SK-N-SH (cell line): ENCODE measurements around the gene APOL6. TPM values are rescaled to one million over a fixed set of nuclear protein-coding genes. Genes with fewer than 3 reads are reported as not detected.

Experiments
- CTCF ChIA-PET: fragments of 300-600, 350-600 bp; formaldehyde crosslinking; extraction: SDS; loops from one replicate; lab custom pipeline; 2021; lab: Yijun Ruan, JAX
- POLR2A ChIA-PET: fragments of 350-600 bp; sonication (Branson Sonifier 250); formaldehyde crosslinking; extraction: SDS; loops from one replicate; lab custom pipeline; 2020; ENCODE audit warnings: antibody characterized with exemption, inconsistent platforms; lab: Yijun Ruan, JAX
- DNase-seq: peaks from one replicate; pipeline ENCODE4 v3.0.0; 2012
- H2AFZ ChIP-seq: fragments of 200-600 bp; sonication (generic); 2 replicates; pipeline ENCODE4 v1.8.1; 2016; ENCODE audit warnings: antibody characterized with exemption, mild to moderate bottlenecking, low read depth
- H3F3A ChIP-seq: fragments of 200-600 bp; sonication (generic); replicated peaks from 2 replicates; pipeline ENCODE3; 2016; ENCODE audit warnings: antibody characterized with exemption, mild to moderate bottlenecking; ENCODE audit not compliant: insufficient read depth
- H3K27ac ChIP-seq, 2 experiments: fragments of 200-500 bp in 1 of 2; fragments of 200-600 bp in 1 of 2; sonication (Bioruptor generic) in 1 of 2; sonication (generic), shearing (Covaris generic) in 1 of 2; 2 replicates each; pipeline versions ENCODE4 v1.5.1 to v1.6.1; 2014 to 2016; ENCODE audit warnings: low read depth in 2 of 2, inconsistent platforms in 1 of 2, low read length in 1 of 2, mild to moderate bottlenecking in 1 of 2, mixed read lengths in 1 of 2
- H3K27me3 ChIP-seq: fragments of 200-600 bp; sonication (generic), shearing (Covaris generic); 2 replicates; pipeline ENCODE4 v1.6.1; 2016; ENCODE audit warnings: mixed run types; ENCODE audit not compliant: insufficient read depth
- H3K36me3 ChIP-seq, 2 experiments: fragments of 200-500 bp in 1 of 2; fragments of 200-600 bp in 1 of 2; sonication (Bioruptor generic) in 1 of 2; sonication (generic) in 1 of 2; replicated peaks in 1 of 2; 2 replicates each; pipeline versions ENCODE3 to v1.5.1; 2014 to 2016; ENCODE audit warnings: low read length in 1 of 2, mild to moderate bottlenecking in 1 of 2; ENCODE audit not compliant: insufficient read depth in 2 of 2, control insufficient read depth in 1 of 2
- H3K4me1 ChIP-seq, 2 experiments: fragments of 200-500 bp in 1 of 2; fragments of 200-600 bp in 1 of 2; sonication (Bioruptor generic) in 1 of 2; sonication (generic), shearing (Covaris generic) in 1 of 2; 2 replicates each; pipeline versions ENCODE4 v1.5.1 to v1.6.1; 2014 to 2016; ENCODE audit warnings: low read depth in 1 of 2, low read length in 1 of 2, mixed run types in 1 of 2; ENCODE audit not compliant: insufficient read depth in 2 of 2, control insufficient read depth in 1 of 2
- H3K4me2 ChIP-seq: fragments of 200-600 bp; sonication (generic), shearing (Covaris generic); 2 replicates; pipeline ENCODE4 v1.6.1; 2017; ENCODE audit warnings: mixed run types
- H3K4me3 ChIP-seq, 2 experiments: fragments of 200-500 bp in 1 of 2; fragments of 200-600 bp in 1 of 2; sonication (Bioruptor generic) in 1 of 2; sonication (generic), shearing (Covaris generic) in 1 of 2; 2 replicates each; pipeline versions ENCODE4 v1.5.1 to v1.8.1; 2014 to 2016; ENCODE audit warnings: low read depth in 2 of 2, inconsistent platforms in 1 of 2, low read length in 1 of 2, mild to moderate bottlenecking in 1 of 2, mixed read lengths in 1 of 2, moderate library complexity in 1 of 2
- H3K79me2 ChIP-seq: fragments of 200-600 bp; sonication (generic); 2 replicates; pipeline ENCODE4 v1.8.1; 2017; ENCODE audit warnings: mild to moderate bottlenecking; ENCODE audit not compliant: insufficient read depth
- H3K9ac ChIP-seq: fragments of 200-600 bp; sonication (generic); 2 replicates; pipeline ENCODE4 v1.6.1; 2017; ENCODE audit warnings: mixed run types
- H3K9me2 ChIP-seq: fragments of 200-600 bp; sonication (generic); 2 replicates; pipeline ENCODE4 v1.6.1; 2017; ENCODE audit warnings: mixed run types
- H3K9me3 ChIP-seq: fragments of 200-600 bp; sonication (generic); 2 replicates; pipeline ENCODE4 v1.6.1; 2017; ENCODE audit warnings: mixed run types, mild to moderate bottlenecking, moderate library complexity
- H4K20me1 ChIP-seq: fragments of 200-600 bp; sonication (generic); 2 replicates; pipeline ENCODE4 v1.6.1; 2017; ENCODE audit warnings: mild to moderate bottlenecking, mixed run types; ENCODE audit not compliant: insufficient read depth
- CHD2 ChIP-seq: fragments of 150-350 bp; IDR thresholded peaks from 2 replicates; pipeline ENCODE4 v1.6.1; 2018; ENCODE audit warnings: low read length; ENCODE audit not compliant: partially characterized antibody
- ELF1 ChIP-seq: IDR thresholded peaks from 2 replicates; pipeline ENCODE4 v1.4.0; 2012
- EP300 ChIP-seq, 2 experiments: IDR thresholded peaks; 2 replicates each; pipeline versions ENCODE4 v1.4.0 to v1.6.1; 2012; ENCODE audit warnings: borderline replicate concordance in 1 of 2, low read depth in 1 of 2, low read length in 1 of 2
- FOXJ3 ChIP-seq: sonication (generic); formaldehyde crosslinking; IDR thresholded peaks from 2 replicates; pipeline ENCODE4 v1.5.1; 2020; ENCODE audit warnings: mild to moderate bottlenecking, missing genetic modification reagents
- JUND ChIP-seq: IDR thresholded peaks from 2 replicates; pipeline ENCODE4 v1.4.0; 2012
- NFIC ChIP-seq: IDR thresholded peaks from 2 replicates; pipeline ENCODE4 v1.4.0; 2012; ENCODE audit warnings: borderline replicate concordance
- NRF1 ChIP-seq: IDR thresholded peaks from 2 replicates; pipeline ENCODE4 v1.6.1; 2012; ENCODE audit warnings: low read depth, mild to moderate bottlenecking, low read length
- POLR2AphosphoS5 ChIP-seq: IDR thresholded peaks from 2 replicates; pipeline ENCODE4 v1.6.1; 2012; ENCODE audit warnings: low read depth, low read length
- RAD21 ChIP-seq: IDR thresholded peaks from 2 replicates; pipeline ENCODE4 v1.6.1; 2012; ENCODE audit warnings: mild to moderate bottlenecking, low read length
- RCOR1 ChIP-seq: fragments of 150-350 bp; IDR thresholded peaks from 2 replicates; pipeline ENCODE4 v1.6.1; 2017; ENCODE audit warnings: antibody characterized with exemption, low read length
- SMC3 ChIP-seq: IDR thresholded peaks from 2 replicates; pipeline ENCODE4 v1.6.1; 2012; ENCODE audit warnings: low read depth, low read length, improper control_type of control experiment
- WGBS: methylation state at CpG from one replicate; pipeline ENCODE4 v1.1.6; 2017; ENCODE audit warnings: low lambda C conversion rate; 5-methylcytosine and 5-hydroxymethylcytosine counted together
- polyA plus RNA-seq, 3 experiments: library from polyadenylated mRNA; depleted of rRNA; stranded (reverse); fragments of >200 nt; gene quantifications; 2 replicates each; pipeline ENCODE4 v1.2.3, GENCODE V29; 2012
- TF ChIP-seq, protein P1 (sequence below): IDR thresholded peaks from 2 replicates; pipeline ENCODE4 v1.4.0; 2012; ENCODE audit warnings: low read depth, borderline replicate concordance
- TF ChIP-seq, protein P2 (sequence below): IDR thresholded peaks from 2 replicates; pipeline ENCODE4 v1.6.1; 2012; ENCODE audit warnings: mild to moderate bottlenecking, low read depth, low read length, moderate library complexity
- TF ChIP-seq, protein P3 (sequence below): fragments of 150-350 bp; IDR thresholded peaks from 2 replicates; pipeline ENCODE4 v1.6.1; 2017; ENCODE audit warnings: antibody characterized with exemption, low read length, low read depth, borderline replicate concordance
- TF ChIP-seq, protein P4 (sequence below): IDR thresholded peaks from 2 replicates; pipeline ENCODE4 v1.4.0; 2012; ENCODE audit warnings: low read depth, borderline replicate concordance

APOL6 gene
- polyA plus RNA-seq, 1 of the 3 experiments (the other 2 are of a cell fraction) = 0.90 TPM

DNA sequence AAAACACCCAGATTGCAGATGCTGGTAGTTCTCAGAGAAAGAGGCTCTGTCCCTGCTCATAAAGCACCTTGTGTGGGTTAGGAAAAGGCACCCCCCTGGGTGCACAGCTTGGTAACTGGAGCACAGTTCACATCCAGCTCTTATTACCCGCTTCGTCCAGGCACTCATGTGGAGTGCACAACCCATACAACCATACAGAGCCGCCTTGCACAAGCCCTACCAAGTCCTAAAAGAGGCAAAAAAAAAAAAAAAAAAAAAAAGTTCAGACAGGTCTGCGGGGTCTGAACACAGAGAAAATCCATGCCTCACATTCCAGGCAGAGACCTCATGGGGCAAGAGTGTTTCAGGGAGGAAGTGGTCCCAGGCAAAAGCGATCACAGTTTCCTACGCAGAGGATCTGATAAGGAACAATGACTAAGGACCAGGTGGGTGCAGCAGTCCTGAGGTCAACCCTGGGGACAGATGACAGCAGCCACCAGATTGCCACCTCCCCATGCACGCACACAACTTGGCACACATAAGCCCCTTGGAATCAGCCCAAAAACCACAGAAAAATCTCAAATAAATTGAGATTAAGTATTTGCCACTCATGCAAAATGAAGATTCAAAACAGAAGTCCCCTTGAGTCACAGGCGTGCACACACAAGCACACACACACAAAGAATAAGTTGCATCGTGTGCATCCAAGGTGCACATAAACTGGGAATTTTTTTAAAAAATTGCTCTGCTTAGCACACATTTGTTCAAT, 43.5 kb upstream of the APOL6 start (continued):
- TF ChIP-seq RCOR1 (peak; percentile 71), JUND (no peak)

DNA sequence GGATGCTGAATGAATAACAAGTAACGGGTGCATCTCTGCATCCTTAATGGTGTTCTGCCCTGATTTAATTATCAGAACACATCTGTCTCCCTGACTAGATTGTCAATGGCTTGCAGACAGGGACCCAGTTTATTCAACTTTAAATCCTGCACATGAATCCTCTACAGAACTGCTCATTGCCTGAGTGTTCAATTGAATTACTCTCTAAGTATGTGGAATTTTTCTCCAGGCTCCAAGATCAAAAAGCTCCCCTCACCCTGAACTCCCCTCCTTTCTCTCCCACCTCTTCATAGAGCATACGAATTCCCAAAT, 42.9 kb upstream of the APOL6 start:
- no peak overlapping the region for H3K9ac ChIP-seq
- ChIA-PET POLR2A (interaction anchor here (1.3 to 1.5 kb wide), 2 partner anchors 16 to 63 kb away, joined by 3 to 6 read pairs; no protein-coding TSS in a partner anchor), CTCF (interaction anchor here (0.9 to 2.7 kb wide), 5 partner anchors 15 to 519 kb away, joined by 3 to 14 read pairs (median 8); no protein-coding TSS in a partner anchor)
- no peaks in the 10 kb centered on the region for H3K9me2 ChIP-seq
- H3K79me2 ChIP-seq = no peaks in the 10 kb centered on the region
- DNase-seq = peak; percentile 68
- no peaks in the 10 kb centered on the region for H3K9me3 ChIP-seq
- no peaks in the 10 kb centered on the region for H3K36me3 ChIP-seq
- no peak overlapping the region for H3K4me2 ChIP-seq
- H3K27me3 ChIP-seq = no peaks in the 10 kb centered on the region; the same call in 1 of the 2 replicates
- H3K4me1 ChIP-seq = peaks cover 0 to 52% of the 10 kb centered on the region in 2 experiments; a peak in 2 of 4 replicates
- 35% methylated on average over 2 of the region's 2 CpGs for WGBS
- no peak overlapping the region for H2AFZ ChIP-seq
- peak overlapping the region in 1 of 2 experiments; percentile 97; a peak in 2 of 4 replicates for H3K27ac ChIP-seq
- H3K4me3 ChIP-seq = no peak overlapping the region
- H3F3A ChIP-seq = peaks cover 3% of the 10 kb centered on the region
- TF ChIP-seq, protein P1, sequence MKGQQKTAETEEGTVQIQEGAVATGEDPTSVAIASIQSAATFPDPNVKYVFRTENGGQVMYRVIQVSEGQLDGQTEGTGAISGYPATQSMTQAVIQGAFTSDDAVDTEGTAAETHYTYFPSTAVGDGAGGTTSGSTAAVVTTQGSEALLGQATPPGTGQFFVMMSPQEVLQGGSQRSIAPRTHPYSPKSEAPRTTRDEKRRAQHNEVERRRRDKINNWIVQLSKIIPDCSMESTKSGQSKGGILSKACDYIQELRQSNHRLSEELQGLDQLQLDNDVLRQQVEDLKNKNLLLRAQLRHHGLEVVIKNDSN = no peak
- TF ChIP-seq SMC3 (0 out of 2 replicates have a peak, but pooled peaks have one; percentile 5), FOXJ3 (CRISPR knock-in tag) (0 out of 2 replicates have a peak, but pooled peaks have one; percentile 3), NFIC (no peak), RCOR1 (peak; percentile 34; the same call in 1 of the 2 replicates), RAD21 (peak; percentile 20), ELF1 (no peak), CHD2 (peak; percentile 44), NRF1 (no peak), POLR2AphosphoS5 (no peak), EP300 (IDR thresholded peaks at IDR 0.05; ENCODE audit: borderline replicate concordance in 1 of 2, low read depth in 1 of 2, low read length in 1 of 2) (peak in 1 of 2 experiments; percentile 37; a peak in 1 of 4 replicates)
- TF ChIP-seq, protein P2, sequence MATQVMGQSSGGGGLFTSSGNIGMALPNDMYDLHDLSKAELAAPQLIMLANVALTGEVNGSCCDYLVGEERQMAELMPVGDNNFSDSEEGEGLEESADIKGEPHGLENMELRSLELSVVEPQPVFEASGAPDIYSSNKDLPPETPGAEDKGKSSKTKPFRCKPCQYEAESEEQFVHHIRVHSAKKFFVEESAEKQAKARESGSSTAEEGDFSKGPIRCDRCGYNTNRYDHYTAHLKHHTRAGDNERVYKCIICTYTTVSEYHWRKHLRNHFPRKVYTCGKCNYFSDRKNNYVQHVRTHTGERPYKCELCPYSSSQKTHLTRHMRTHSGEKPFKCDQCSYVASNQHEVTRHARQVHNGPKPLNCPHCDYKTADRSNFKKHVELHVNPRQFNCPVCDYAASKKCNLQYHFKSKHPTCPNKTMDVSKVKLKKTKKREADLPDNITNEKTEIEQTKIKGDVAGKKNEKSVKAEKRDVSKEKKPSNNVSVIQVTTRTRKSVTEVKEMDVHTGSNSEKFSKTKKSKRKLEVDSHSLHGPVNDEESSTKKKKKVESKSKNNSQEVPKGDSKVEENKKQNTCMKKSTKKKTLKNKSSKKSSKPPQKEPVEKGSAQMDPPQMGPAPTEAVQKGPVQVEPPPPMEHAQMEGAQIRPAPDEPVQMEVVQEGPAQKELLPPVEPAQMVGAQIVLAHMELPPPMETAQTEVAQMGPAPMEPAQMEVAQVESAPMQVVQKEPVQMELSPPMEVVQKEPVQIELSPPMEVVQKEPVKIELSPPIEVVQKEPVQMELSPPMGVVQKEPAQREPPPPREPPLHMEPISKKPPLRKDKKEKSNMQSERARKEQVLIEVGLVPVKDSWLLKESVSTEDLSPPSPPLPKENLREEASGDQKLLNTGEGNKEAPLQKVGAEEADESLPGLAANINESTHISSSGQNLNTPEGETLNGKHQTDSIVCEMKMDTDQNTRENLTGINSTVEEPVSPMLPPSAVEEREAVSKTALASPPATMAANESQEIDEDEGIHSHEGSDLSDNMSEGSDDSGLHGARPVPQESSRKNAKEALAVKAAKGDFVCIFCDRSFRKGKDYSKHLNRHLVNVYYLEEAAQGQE = no peak
- TF ChIP-seq, protein P3, sequence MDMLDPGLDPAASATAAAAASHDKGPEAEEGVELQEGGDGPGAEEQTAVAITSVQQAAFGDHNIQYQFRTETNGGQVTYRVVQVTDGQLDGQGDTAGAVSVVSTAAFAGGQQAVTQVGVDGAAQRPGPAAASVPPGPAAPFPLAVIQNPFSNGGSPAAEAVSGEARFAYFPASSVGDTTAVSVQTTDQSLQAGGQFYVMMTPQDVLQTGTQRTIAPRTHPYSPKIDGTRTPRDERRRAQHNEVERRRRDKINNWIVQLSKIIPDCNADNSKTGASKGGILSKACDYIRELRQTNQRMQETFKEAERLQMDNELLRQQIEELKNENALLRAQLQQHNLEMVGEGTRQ = no peak
- TF ChIP-seq, protein P4, sequence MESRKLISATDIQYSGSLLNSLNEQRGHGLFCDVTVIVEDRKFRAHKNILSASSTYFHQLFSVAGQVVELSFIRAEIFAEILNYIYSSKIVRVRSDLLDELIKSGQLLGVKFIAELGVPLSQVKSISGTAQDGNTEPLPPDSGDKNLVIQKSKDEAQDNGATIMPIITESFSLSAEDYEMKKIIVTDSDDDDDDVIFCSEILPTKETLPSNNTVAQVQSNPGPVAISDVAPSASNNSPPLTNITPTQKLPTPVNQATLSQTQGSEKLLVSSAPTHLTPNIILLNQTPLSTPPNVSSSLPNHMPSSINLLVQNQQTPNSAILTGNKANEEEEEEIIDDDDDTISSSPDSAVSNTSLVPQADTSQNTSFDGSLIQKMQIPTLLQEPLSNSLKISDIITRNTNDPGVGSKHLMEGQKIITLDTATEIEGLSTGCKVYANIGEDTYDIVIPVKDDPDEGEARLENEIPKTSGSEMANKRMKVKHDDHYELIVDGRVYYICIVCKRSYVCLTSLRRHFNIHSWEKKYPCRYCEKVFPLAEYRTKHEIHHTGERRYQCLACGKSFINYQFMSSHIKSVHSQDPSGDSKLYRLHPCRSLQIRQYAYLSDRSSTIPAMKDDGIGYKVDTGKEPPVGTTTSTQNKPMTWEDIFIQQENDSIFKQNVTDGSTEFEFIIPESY = no peak
- no peaks in the 10 kb centered on the region for H4K20me1 ChIP-seq
